GF-D8 (cell line): ENCODE results near the gene PRRT1.
"Not testable (repeated sequence)": the region's sequence is repeated elsewhere in the genome, so short reads cannot be mapped to it uniquely, and the experiment has no call there.

ENCODE experiments used
- DNase-seq: peaks from one replicate; lab custom pipeline; 2025; lab: John Stamatoyannopoulos, UW

PRRT1 gene

DNA sequence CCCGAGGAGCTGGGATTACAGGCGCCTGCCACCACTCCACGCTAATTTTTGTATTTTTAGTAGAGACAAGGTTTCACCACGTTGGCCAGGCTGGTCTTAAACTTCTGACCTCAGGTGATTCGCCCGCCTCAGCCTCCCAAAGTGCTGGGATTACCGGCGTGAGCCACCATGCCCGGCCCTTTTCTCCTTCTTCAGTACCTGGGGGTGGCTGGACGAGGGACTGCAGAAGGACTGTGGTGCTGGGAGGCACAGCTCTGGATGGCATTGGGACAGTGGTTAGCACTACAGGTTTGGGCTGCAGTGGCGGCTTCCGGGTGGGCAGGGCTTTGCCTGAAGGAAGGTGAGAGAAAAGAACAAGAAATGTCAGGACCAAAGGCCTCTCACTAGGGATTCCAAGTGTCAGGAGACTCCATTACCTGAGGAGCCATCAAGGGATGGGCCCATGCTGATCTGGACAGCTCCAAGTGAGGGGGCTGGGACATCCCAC lies 31.1 kb downstream of the PRRT1 start:
- DNase-seq: no peak

DNA sequence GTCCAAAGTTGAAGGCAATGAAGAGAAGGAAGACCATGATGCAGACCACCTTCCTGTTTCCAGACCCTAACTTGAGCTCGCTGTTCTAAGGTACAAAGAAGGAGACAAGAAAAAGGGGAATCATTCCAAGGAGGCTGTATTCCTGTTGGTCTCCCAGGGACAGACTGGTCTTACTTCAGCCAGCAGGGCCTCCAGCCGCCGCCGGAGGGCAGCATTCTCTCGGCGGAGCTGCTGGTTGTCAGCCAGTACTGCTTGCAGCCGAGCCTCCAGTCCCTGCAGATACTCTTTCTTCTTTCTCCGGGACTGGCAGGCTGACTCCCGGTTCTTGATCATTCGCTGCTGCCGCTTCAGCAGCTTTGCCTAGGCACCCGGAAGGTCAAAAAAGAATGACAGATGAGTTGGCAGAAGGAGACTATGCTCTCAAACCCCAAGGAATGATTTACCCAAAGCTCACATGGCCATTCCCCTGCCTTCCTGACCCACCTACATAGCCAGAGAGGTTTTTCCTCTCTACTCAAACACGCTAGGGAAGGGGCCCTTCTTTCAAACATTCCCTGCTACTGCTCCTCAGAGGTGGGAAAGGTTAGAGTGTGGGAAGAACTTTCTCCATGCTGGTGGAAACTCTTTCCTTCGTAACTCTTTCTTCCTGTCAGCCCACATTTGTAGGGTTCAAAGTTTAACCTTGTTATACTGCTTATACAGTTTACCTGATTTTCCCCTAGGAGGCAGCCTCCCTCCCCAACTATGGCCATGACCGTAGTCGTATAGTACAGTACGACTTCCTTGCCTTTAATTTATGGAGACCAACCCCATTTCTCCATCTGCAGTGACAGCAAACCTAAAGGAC lies 32.7 kb downstream of the PRRT1 start:
- DNase-seq: peak; percentile 32

- no peak for DNase-seq
Observed at GRCh38 chr6:32117461-32117860, 34.3 kb downstream of the PRRT1 start.

DNA sequence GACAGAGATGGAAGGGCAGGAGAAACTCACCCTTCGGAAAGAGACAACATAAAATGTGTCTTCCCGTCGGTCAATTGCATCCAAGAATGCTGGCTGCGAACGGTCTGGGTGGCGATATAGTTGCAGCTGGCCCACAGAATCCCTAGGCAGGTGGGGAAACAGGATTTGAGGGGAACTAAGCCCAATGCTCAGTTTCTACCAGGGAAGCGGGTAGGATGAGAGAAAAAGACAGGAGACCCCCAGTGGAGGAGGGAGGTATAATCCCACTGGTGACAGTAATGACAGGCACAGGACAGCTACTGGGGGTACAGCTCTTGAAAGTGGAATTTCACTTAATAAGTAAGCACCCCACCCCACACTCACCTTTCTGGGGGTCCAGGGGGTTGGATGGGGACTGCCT lies 35.1 kb downstream of the PRRT1 start:
- DNase-seq: no peak

- no peak for DNase-seq
Observed at GRCh38 chr6:32115623-32116022, 36.1 kb downstream of the PRRT1 start.

- no peak for DNase-seq
Observed at GRCh38 chr6:32114796-32115195, 36.9 kb downstream of the PRRT1 start.

GRCh38 chr6:32113386-32114352 lies 38.1 kb downstream of the PRRT1 start:
- no peak for DNase-seq

DNA sequence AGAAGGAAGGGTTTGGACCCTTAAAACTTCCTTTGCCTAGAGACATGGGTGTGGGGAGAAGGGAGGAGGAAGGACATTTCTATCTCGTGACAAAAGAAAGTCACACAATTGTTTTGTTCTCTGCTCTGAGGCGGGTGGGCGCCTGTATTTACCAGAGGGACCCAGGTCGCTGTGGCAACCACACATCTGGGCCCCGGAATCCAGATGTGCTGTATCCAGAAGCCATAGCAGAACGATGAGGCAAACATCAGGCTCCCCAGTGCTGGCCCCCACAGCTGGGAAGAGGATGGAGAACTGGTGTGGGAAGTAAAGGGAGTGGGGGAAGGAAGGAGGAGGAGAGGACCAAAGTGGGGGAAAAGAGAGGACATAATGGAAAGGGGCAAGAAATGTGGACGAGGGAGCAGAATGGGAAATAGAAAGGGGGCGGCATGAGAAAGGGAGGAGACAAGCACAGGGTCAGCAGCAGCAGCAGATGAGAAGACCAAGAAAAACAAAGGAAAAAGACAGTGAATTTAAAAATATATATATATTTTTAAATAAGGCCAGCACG lies 39.2 kb downstream of the PRRT1 start:
- no peak for DNase-seq

DNA sequence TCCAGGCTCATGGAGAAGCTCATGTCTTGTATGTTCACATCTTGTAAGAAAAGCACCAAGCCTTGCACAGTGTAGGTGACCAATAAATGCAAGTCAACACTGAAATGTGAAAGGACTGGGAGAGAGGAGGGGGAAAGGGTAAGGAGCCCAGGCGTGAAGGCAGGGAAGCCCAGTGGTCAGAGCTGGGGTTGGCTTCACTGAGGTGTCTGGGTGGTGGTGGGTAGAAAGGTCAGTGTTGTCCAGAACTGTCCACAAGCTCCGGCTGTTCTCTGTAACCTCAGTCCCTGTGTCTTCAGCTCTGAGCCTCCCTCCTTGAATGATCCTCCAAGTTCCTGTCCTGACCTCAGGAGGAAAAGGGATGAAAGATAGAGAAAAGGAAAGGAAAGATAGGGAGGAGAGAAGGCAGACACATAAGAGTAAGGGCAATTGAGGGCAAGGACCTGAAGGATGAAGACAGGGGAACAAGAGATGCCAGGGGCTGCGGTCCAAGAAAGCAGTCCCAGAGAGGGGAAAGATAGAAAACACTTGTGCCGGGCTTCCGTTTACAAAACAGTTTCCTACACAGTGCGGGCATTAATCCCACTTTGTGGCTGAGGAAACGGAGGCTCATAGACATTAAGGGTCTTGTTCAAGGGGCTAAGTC lies 40.2 kb downstream of the PRRT1 start:
- no peak for DNase-seq

DNA sequence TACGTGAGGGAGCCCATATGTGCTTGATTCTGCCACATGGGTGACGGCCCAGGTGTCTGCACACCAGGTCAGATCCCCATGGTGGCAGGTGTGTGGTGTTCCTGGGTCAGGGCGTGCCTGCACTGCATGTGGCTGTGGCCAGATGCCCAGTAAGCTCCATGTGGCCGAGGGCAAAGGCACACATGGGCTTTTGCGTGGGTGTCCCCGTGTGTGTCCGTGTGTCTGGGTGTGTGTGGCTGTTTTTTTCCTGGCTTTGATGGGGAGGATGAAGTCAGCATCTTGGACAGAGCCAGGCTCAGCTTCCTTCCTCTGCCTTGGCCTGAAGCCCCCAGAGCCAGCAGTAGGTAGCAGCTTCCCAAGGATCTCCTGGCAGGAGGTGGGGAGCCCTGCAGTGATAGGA lies 41.1 kb downstream of the PRRT1 start:
- DNase-seq: no peak

DNA sequence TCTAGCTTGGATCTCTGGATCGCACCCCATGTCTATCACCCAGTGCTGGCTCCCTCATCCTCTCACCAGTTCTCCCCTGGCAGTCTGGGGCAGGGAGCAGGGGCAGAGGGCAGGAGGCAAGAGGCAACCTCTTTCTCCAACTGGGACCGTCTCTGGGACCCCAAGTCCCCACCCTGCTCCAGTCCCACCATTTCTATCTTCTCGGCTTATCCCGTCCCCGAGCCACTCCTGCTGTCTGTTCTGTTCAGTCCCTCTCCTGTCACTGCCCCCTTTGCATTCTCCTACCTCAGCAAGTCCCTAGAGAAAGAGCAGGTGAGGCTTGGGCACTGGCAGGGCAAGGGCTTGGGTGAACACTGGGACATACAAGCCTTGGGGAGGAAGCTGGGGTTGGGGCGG lies 42.0 kb downstream of the PRRT1 start:
- DNase-seq: no peak

DNA sequence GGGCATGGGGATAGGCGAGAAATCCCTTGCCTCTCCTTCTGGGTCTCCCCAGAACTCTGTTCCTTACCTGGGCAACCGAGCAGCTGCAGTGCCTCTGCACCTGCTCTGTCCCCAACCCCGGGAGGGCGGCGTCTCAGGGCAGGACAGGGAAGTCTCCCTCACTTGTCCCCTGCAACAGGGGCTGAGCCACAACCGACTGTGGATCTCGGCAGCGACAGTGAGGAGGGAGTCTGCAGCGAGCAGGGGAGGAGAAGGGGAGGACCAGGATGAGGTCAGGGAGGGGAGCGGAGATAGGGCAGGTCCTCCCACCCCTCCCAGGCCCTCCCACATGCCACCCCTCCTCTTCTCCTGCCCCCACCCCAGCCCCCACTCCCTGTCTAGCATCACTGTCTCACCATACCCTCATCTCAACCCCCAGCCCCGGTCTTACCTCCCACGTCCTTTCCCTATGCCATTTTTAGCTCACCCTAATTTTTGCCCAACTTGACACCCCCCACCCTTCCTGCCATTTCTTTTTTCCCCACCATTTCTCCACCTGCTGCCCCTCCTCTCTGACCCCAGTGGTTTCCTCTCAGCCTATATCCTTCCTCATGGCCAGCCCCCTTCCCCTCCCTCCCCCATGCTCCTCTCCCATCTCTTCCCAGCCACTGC lies 42.5 kb downstream of the PRRT1 start, which contains the start of gene TNXB:
Gene TNXB, minus strand, starts transcription at position 225 of the 651 bp plus-strand sequence. CDS start 11,140 bp downstream, outside the sequence.
- DNase-seq: no peak

DNA sequence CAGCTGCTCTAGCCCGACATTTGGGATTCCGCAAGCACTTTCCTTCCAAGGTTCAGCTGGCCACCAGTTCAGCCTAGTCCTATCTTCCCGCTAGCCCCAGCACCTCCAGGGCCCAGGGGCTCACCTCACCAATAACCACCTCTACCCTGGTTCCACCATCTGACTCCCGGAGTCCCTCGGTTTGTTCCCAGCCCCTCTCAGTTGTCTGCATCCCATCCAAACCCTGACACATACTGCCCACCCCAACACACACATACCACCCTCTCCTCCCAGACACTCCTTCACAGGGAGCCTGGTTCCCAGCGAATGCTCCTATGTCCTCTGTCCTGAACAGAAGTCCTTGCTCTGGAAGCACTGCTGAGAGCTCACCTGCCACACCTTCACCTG lies 43.0 kb downstream of the PRRT1 start:
- DNase-seq: no peak

GRCh38 chr6:32108094-32108627 lies 43.6 kb downstream of the PRRT1 start:
- no peak for DNase-seq

DNA sequence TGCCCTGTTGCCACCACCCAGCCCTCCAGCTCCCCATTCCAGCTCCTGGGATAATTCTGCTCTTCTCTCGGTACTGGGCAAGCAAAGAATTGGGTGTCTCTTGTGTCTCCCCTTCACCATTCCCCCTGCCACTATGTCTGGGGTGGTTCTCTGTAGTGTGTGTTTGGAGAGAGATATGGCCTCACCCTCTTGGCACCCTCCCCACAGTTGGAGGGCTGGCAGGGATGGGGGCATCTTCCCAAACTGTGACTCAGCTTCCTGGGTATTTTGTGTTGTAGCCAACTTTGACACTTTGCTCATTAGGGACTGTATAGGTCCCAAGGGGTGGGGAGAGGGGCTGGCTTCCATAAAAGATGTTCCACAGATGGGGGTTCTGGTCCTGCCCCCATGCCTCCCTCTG lies 44.3 kb downstream of the PRRT1 start:
- no peak for DNase-seq

DNA sequence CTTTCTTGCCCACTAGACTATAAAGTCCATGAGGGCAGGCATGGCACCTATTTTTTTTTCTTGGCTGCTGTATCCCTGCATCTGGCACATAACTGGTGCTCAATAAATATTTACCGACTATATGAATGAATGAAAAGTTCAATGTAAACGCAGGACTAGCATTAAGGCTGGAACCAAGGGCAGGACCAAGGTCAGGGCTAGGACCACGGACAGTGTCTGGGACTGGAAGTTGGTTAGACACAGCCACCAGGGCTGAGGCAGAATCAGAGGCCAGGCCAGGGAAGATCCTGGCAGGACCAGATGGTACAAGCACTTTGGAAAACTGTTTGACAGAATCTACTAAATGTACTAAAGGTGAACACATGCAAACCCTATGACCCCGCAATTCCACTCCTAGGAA lies 46.3 kb downstream of the PRRT1 start:
- no peak for DNase-seq

DNA sequence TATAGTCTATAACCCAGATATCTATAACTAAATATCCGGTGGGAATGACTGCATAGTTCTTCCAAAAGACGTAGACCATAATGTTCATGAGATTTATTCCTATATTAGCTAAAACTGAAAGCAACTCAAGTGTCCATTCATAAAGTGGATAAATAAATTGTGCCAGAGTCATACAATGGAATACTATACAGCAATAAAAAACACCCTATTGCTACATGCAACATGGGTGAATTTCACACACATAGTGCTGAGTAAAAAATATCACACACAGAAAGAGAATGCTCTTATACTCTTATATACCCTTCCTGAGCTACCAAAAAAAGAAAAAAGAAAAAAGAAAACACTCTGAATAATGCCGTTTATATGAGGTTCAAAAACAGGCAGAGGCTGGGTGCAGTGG lies 49.5 kb downstream of the PRRT1 start:
- DNase-seq: no peak

DNA sequence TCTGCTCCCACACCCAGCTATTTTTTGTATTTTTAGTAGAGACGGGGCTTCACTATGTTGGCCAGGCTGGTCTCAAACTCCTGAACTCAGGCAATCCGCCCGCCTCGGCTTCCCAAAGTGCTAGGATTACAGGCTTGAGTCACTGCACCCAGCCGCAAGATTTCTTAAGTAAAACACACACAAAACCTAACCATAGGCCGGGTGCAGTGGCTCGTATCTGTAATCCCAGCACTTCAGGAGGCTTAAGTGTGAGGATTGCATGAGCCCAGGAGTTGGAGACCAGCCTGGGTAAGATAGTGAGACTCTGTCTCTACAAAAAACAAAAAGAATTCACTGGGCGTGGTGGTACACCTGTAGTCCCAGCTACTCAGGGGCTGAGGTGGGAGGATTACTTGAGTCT lies 51.5 kb downstream of the PRRT1 start:
- not testable (repeated sequence) for DNase-seq
